Measurements from ENCODE around the gene TAF1C. TPM values are rescaled to one million over a fixed set of nuclear protein-coding genes. Genes with fewer than 3 reads are reported as not detected.

TAF1C gene
- total and polyA plus RNA-seq, 3 donors from 2014 or later: 42.1 to 101 (median 101) TPM

DNA sequence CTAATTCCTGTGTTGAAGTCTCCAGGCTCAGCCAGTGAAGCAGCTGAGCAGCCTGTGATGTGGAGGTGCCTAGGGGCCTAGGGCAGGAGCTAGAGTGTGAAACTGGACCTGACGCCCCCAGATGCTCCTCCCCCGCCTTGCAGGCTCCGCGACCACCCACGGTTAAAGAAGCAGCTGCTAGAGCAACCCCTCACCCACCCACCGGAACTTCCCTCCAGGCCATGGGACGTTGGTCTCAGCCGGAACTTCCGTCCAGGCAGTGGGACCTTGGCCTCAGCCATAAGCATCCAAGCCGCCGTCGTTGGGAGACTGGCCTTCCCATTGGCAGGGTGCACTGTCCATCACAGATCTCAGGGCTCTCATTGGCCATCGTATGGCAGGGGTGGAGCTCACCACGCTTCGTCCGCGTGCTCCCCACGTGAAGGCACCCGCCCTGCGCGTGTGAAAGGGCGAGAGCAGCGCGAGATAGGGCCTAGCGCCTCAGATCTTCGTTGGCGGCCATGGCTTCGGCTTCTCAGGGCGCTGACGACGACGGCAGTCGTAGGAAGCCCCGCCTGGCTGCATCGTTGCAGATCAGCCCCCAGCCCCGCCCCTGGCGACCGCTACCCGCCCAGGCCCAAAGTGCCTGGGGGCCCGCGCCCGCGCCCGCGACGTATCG lies 4.0 kb upstream of the TAF1C start, which contains the start of gene ADAD2:
Gene ADAD2 (plus strand): TSS at position 427 of the 658 bp plus-strand sequence. CDS start 74 bp downstream, at position 501.
- peak; percentile 88 for DNase-seq
- Histone ChIP-seq H3K27ac (no peak within 1 kb of the TSS), H3K9me3 (no peaks in the 10 kb centered on the region), H3K36me3 (ENCODE audit: low read depth, missing control alignments) (no peaks in the 10 kb centered on the region), H3K27me3 (no peaks in the 10 kb centered on the region), H3K4me1 (peaks cover 3% of the 10 kb centered on the region), H3K4me3 (peak within 1 kb of the TSS; percentile 38 to 61)
- TF ChIP-seq POLR2A (IDR thresholded peaks at IDR 0.05): no peak
- no peak for TF ChIP-seq CTCF (IDR thresholded peaks at IDR 0.05)
- WGBS, 2 donors: 73 to 77% methylated on average over 29 to 47 of the region's 47 CpGs
- intact Hi-C loops (cut with DNase I; ENCODE audit: low total_unique reads): no loop called here

DNA sequence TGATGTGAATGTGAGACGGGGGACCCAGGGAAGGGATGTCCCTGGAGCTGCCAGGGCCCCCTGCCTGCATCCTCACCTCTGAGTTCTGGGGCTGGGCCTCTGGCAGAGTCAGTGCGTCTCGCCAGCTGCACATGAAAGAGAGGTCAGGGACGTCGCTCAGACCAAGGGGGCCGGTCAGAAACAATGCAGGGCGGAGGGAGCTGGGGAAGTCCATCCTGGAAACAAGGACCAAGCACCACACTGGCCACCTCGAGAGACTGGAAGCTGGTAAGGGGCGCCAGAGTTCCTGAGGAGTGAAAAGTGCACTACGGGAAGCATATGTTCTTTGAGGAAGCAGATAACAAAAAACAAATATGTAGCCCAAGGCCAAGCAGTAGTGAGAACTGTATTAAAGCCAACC lies 2.1 kb downstream of the TAF1C start:
- peaks cover 30% of the 10 kb centered on the region for H3K4me1 ChIP-seq
- no peak for TF ChIP-seq CTCF (IDR thresholded peaks at IDR 0.05)
- TF ChIP-seq POLR2A (IDR thresholded peaks at IDR 0.05): no peak
- no peak for DNase-seq
- peak overlapping the region; percentile 33 to 50 for H3K27ac ChIP-seq
- no peaks in the 10 kb centered on the region for H3K9me3 ChIP-seq
- intact Hi-C loops (cut with DNase I; ENCODE audit: low total_unique reads): loop anchor here (10.0 kb wide), 1 partner anchor 220 kb away; the partner anchor contains the start of gene NECAB2
- H3K4me3 ChIP-seq: no peak overlapping the region
- H3K36me3 ChIP-seq (ENCODE audit: low read depth, missing control alignments): no peaks in the 10 kb centered on the region
- WGBS, 2 donors: 34 to 36% methylated on average over 9 to 10 of the region's 10 CpGs
- H3K27me3 ChIP-seq: no peaks in the 10 kb centered on the region

DNA sequence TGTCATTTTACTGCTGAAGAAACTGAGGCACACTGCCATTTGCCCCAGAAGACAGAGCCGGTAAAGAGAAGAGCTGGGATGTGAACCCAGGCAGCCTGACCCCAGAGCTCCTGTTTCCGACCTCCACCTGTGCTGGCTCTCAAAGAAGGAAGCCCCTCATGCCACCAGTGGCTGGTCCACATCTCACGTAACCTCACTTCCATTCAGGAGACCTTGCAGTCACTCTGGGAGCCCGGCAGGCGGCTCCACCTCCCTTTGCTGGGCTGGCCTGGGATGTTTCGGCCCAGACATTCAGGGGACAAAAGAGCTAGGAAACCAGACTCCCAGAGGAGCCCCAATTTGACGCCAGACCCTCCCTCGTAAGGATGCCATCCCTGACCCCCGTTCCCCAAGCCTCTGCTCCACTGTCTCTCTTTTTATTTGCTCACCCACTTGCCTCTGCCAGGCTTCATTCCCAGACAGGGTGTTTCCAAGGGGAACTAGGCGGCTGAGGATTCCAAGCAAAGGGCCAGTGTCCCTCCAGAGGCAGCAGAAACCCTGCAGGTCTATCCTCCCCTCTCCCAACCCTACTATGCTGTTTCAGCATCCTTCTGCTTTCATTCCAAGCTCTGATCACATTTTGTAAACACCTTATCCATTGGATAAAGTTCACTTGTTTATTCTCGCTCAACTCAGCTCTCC lies 2.8 kb downstream of the TAF1C start:
- 74 to 82% methylated on average over 10 to 11 of the region's 11 CpGs for WGBS, 2 donors
- no peaks in the 10 kb centered on the region for H3K27me3 ChIP-seq
- H3K4me3 ChIP-seq: no peak overlapping the region
- H3K27ac ChIP-seq: peak overlapping the region; percentile 33 to 50
- no peaks in the 10 kb centered on the region for H3K36me3 ChIP-seq (ENCODE audit: low read depth, missing control alignments)
- peaks cover 30% of the 10 kb centered on the region for H3K4me1 ChIP-seq
- H3K9me3 ChIP-seq: no peaks in the 10 kb centered on the region
- intact Hi-C loops (cut with DNase I; ENCODE audit: low total_unique reads): loop anchor here (10.0 kb wide), 1 partner anchor 219 kb away; the partner anchor contains the start of gene NECAB2
- DNase-seq: no peak
- TF ChIP-seq POLR2A (IDR thresholded peaks at IDR 0.05) (no peak), CTCF (IDR thresholded peaks at IDR 0.05) (peak in 2 of 3 experiments; percentile 17 to 38)

- DNase-seq: no peak
- intact Hi-C loops (cut with DNase I; ENCODE audit: low total_unique reads): loop anchor here (10.0 kb wide), 1 partner anchor 219 kb away; the partner anchor contains the start of gene NECAB2
- WGBS, 2 donors: 71 to 90% methylated on average over 5 of the region's 5 CpGs
- Histone ChIP-seq H3K4me1 (peaks cover 30% of the 10 kb centered on the region), H3K36me3 (ENCODE audit: low read depth, missing control alignments) (no peaks in the 10 kb centered on the region), H3K9me3 (no peaks in the 10 kb centered on the region), H3K27ac (peak overlapping the region in 1 of 2 donors; percentile 33), H3K4me3 (no peak overlapping the region), H3K27me3 (no peaks in the 10 kb centered on the region)
- no peak for TF ChIP-seq POLR2A (IDR thresholded peaks at IDR 0.05)
- TF ChIP-seq CTCF (IDR thresholded peaks at IDR 0.05): no peak
Observed at GRCh38 chr16:84183572-84183875, 3.3 kb downstream of the TAF1C start.
